Jurkat, Clone E6-1 (cell line): ENCODE measurements around the gene VSIG10L2.

Experiments
- DNase-seq: peaks from one replicate; pipeline ENCODE4 v3.0.0-alpha.2; 2011; ENCODE audit warnings: low read depth, low spot score
- H3K4me3 ChIP-seq: 2 replicates; pipeline ENCODE4 v1.5.1; 2011; ENCODE audit warnings: mild to moderate bottlenecking, low read length, control low read depth, moderate library complexity

VSIG10L2 gene

DNA sequence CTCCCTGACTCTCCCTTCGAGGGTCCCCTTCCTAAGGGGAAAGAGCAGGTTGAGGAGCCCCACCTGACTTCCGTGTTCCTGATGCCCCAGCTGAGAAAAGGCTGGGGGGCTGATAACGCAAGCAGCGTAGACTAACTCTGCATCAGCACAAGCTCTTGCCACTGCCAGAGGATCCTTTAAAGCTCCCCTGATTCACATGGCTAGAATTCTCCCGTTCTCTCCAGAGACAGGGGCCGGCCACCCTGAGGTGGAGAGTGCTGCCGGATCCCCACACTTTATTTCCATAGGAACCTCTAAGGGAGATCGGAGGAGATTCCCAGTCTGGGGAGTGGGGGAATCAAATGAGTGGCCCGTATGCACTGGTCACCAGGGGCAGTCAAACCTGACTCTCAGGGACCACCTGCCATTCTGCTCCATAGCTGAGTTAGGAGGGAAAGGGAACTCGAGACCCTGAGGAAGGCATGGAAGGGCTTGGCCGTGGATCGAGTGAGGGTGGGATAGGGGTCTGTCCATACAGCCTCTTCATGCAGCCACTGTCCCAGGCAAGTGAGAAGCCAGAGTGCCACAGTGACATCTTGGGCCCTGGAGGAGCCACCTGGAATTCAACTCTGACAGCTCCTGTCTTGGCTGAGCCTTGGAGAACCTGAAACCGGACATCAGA is 1.4 kb upstream of the VSIG10L2 start:
- no peak for DNase-seq
- H3K4me3 ChIP-seq, result no peak overlapping the region

DNA sequence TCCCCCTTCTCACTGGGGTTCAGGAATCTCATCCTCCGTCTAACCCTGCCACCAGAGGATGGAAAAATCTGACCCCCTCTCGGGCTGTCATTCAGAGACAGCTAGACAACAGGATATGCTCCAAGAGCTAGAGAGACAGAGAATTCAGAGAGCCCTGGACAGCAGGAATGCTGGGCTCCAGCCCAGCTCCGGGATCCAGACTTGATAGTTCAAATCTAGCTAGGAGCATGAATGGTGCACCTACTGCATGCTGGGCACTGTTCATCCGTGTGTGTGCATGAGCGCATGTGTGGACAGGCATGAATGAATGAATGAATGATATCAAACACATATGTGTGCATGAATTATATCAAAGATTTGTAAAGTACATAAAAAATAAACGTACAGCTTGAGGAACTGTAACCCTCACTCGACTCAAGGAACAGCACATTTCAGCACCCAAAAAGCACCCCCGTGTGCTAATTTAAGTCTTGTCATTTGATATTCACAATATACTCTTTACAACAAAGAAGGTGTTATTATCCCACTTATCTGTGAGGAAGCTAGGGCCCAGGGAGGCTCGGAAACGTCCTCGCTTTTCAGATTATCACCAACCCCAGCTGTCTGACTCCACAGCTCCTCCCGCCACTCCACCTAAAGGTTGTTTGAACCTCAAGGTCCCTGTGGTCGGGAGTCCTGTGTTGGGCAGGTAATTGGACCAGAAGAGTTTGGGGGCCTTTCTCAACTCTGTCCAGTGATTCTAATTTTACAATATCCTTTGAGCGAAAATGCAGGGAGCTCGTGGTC is 640 bp upstream of the VSIG10L2 start:
- DNase-seq, result no peak
- no peak overlapping the region for H3K4me3 ChIP-seq

DNA sequence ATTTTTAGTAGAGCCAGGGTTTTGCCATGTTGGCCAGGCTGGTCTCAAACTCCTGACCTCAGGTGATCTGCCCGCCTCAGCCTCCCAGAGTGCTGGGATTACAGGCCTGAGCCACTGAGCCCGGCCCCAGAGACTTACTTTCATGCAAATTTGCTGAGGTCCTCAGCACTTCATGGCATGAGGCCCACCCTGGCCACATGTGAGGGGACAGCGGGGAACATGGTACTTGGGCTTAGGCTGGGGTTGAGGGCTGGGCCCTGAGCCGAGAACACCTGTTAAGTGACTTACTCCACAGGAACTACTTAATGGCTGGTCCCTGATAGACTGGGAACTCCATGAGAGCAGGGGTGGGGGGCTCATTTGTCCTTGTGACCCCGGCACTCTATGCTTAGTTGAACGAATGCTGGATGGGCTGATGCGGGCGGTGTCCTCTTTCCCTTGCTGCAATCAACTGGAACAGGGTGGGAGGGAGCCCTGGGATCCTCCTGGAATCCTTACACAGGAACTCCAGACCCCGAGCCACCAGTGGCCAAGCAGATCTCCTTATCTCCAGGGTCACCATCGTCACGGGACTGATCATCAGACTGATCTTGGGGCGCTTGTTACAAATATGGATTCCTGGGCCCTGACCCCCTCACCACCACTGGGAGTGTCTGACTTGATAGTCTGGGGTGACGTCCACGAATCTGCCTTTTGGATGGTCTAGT is 1.0 kb downstream of the VSIG10L2 start:
- H3K4me3 ChIP-seq, result no peak overlapping the region
- no peak for DNase-seq

DNA sequence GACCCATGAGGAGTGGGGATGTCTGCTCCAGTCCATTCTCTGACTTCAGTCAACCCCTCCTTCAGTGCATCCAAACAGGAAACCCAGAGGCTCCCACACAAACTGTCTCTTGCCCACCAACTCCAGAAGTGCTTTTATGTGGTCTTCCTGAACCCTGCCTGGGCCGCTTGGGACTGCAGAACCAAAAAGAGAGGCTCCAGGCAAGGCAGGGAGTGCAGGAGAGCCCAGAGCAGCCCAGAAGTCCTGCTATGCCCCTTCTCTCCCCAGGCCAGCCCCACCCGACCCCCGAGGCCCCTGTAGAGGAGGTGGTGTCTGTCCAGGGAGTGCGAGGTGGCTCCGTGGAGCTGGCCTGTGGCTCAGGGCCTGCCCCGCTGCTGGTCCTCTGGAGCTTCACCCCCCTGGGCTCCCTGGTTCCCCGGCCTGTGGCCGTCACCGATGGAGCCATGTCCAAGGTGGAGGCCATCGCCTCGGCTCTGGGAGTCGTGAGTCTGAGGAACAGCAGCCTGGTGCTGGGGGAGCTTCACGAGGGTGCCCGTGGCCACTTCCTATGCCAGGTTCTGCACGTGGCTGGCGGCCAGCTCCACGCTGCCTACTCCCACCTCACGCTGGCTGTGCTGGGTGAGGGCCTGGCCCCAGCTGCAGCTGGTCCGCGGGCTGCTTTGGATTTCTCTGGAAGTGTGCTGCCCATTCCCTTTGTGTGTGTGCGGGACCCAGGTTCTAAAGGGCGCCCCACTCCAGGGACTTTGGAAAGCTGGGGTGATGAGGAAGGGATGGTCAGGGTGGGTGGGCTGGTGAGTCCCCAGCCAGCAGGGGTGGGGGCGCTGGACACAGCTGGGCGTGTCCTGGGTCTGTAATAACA is 1.8 kb downstream of the VSIG10L2 start:
- no peak overlapping the region for H3K4me3 ChIP-seq
- DNase-seq, result peak; percentile 47

DNA sequence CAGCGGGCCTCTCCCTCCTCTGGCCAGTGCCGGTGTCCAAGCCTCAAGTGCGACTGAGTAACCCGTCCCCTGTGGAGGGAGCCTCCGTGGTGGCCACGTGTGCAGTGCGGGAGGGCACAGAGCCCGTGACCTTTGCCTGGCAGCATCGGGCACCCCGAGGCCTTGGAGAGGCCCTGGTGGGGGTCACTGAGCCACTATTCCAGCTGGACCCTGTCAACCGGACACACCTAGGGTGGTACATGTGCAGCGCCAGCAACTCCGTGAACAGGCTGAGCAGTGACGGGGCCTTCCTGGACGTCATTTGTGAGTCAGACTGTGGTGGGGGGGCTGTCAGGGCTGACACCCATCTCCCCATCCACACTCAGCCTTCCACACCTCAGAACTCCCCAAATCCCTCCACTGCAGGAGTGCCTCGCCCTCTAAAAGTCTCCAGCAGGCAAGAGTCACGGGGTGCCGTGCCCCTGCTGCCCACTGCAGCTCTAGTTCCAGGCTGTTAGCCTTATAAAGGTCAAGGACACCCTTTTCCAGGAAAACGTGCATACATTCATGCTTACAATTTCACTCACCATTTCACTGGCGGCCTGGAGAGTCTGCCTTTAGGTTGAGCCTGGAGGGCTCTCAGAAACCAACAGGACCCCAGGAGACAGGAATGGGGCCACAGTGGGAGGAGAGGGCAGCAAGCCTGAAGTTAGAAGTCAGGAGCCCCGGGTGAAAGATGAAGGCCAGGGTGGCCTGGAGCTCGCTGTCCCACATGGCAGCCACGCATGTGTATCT is 2.6 kb downstream of the VSIG10L2 start:
- no peak for DNase-seq

DNA sequence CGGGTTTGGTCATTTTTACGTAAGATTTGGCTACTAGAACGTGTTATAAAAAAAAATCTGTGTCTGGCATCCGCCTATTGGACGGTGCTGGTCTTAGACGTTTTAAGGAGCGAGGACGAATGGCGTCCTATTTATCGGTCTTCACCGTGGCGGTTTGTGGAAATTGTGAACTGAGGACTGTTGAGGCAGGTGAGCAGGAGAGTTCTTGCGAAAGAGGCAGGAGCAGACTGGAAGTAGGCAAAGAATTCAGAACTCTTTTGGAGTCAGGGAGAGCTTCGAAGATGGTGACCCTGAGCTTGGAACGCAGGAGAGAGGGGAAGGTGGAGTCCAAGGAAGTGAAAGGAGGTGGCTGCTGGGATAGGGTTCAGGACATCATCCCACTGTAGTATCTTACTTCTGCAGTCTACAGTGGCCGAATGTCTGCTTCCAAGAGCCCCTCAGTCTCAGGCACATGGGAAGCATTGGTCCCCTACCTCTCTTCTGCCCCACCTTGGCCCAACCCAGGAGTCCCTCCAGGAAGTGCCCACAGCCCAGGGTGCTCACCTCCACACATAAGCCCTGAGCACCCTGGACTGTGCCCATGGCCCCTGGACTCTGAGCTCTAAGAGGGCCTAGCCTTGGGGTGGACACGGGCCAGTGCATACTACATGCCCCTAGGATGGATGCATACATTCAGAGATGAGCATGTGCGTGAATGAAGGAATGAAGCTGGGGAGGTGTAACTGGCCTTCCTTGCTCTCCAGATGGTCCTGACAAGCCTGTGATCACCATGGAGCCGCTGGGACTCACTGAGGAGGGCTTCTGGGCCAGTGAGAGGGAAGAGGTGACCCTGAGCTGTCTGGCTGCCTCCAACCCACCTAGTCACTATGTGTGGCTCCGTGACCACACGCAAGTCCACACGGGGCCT is 3.7 kb downstream of the VSIG10L2 start:
- H3K4me3 ChIP-seq, result no peak overlapping the region
- DNase-seq, result no peak

More for the DNA sequence above, 2.6 kb downstream of the VSIG10L2 start:
- H3K4me3 ChIP-seq, result no peak overlapping the region

DNA sequence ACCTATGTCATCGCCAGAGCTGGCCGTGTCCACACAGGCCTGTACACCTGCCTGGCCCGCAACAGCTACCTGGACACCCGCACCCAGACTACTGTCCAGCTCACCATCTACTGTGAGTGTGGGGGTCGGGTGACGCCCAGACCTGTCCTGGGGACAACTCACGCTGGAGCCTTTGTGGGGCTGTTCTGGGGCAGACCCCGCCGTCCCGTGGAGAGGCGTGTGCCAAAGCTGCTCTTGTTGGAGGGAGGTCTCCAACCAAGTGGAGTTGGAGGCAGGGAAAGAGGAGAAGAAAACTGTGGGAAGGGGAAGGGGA is 4.3 kb downstream of the VSIG10L2 start:
- no peak for DNase-seq
- H3K4me3 ChIP-seq, result no peak overlapping the region

DNA sequence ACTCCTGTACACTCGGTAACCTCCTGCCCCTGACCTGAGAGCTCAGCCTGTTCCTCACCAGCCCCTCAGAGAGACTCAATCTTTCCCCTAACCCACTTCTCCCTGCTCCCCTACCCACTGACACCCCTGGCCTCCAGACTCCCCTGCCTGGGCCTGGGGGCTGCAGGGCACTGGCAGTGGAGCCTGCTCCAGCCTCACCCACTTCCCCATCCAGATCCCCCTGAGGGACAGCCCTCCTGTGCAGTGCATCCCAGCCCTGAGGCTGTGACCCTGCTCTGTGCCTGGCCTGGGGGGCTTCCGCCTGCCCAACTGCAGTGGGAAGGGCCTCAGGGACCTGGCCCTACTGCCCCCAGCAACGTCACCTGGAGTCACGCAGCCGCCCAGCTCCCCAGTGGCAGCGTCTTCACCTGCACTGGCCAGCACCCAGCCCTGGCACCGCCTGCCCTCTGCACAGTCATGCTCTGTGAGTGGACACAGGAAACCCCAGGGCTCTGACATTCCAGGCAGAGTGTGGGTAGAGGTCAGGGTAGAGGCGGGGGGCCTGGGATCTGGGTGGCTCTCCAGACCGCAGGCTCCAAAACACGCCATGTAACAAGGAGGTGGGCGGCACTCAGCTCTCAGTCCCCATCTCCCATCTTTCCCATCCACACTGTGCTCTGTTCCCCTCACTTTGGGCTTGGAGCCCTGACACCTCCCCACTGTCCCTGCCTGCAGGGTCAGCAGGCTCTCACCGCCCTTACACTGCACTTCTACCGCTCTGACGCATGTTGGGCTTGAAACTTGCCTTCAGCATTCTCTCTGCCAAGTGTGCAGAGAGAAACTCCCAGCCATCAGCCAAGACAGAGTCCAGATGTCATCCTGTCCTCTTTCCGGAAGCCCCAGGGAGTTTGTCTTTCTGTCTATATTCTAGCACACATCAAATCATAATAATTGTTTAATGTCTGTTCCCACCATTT is 5.1 kb downstream of the VSIG10L2 start:
- DNase-seq, result no peak

DNA sequence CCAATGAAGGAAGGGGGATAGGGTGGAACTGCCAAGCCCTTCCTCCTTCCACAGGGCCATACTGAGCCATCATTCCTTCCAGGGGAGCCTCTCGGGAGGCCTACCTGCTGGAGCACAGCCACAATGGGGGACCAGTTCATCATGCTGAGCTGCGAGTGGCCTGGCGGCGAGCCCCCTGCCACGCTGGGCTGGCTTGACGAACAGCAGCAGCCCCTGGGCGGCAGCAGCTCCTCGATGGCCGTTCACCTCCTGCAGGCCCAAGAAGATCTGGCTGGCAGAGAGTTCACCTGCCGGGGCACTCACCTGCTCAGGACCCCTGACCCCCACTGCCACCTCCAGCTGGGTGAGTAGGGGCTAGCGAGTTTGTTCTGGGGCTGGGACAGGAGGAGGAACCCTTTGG is 5.9 kb downstream of the VSIG10L2 start:
- no peak for DNase-seq

More for the DNA sequence above, 5.1 kb downstream of the VSIG10L2 start:
- no peak overlapping the region for H3K4me3 ChIP-seq

DNA sequence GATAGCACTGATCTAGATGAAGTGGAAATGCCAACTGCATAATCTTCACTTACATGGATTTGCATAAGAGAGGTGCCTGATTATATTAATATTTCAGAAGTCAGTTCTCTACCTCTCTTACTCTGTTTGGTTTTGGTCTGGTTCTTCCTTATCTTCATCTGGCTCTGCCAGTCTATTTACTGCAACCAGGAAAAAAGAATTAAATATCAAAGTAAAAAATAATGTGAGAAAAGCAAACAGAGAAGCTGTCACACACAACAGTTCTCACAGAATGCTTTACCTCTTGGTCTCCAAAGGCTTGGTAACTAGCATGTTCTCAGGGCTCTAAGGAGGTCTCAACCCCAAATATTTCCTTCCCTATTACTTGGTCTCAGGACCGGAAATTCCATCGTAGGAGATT is 6.7 kb downstream of the VSIG10L2 start:
- DNase-seq, result no peak
- no peak overlapping the region for H3K4me3 ChIP-seq

More for the DNA sequence above, 5.9 kb downstream of the VSIG10L2 start:
- no peak overlapping the region for H3K4me3 ChIP-seq

DNA sequence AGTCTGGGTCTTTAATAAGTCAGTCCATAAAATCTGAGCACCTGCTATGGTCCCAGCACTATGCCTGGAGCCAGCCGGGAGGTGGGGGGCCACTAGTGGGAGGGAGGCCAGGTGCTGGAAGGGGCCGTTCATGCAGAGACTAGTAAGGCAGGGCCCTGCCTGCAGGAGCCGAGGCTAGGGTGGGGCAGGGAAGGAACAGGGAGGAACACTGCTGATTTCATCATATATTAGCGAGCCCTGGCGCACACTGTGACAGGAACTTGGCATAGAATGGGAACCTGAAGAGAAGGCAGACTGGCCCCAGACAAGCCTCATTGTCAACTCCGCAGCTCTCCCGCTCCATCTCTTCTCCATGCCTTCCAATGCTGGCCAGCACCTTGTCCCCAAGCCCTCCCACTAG is 7.1 kb downstream of the VSIG10L2 start:
- H3K4me3 ChIP-seq, result no peak overlapping the region
- DNase-seq, result no peak

DNA sequence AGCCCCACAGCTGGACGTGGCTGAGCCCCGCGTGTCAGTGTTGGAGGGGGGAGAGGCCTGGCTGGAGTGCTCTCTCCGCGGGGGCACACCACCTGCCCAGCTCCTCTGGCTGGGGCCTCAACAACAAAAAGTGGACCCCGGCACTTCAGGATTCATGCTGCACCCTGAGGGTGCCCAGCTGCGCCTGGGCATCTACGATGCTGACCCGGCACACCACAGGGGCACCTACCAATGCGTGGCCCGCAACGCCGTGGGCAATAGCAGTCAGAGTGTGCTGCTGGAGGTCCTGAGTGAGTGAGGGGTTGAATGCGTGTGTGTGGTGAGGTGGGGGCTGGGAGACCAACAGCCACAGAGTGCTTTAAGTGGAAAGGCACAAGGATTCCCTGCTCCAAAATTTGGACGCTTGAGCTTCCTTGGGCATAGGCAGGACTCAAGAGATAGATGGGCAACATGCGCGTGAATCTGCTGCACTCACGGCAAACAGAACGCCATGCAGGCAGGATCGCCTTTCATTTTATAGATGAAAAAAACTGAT is 7.6 kb downstream of the VSIG10L2 start:
- no peak overlapping the region for H3K4me3 ChIP-seq
- no peak for DNase-seq

DNA sequence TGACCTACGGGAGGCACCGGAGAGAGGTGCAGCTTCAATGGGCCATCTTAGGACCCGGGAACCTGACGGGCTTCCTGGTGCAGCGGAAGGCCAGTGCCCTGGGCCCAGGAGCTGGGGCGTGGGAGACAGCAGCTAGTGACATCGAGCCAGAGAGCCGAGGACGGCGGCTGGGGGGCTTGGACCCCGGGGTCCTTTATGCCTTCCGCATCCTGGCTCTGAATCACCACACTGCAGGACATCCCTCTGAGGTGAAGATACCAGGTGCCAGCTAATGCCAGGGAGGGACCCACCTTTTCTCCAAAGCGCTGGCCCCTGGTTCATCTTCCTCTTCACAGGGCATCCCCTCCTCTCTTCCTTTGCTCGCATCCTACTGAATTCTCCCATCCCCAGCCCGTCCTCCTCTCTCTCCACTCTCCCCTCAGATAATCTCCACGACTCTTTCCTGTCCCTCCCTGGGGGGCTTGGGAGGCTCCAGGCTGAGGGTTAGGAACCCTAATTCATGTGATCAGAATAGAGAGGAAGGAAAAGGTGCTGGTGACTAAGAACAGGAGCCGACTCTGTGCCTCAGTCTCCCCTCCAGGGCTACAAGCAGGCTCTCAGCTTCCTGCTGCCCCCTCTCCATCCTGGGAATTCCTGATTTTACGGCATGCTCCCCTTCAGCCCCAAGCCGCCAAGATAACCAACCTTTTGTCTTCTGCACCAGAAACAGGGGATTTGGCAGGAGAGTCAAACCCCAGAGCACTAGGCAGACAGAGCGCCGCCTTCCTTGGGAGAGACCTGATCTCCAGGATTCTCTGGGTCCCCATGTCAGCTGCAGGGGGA is 8.5 kb downstream of the VSIG10L2 start:
- no peak overlapping the region for H3K4me3 ChIP-seq
- no peak for DNase-seq

DNA sequence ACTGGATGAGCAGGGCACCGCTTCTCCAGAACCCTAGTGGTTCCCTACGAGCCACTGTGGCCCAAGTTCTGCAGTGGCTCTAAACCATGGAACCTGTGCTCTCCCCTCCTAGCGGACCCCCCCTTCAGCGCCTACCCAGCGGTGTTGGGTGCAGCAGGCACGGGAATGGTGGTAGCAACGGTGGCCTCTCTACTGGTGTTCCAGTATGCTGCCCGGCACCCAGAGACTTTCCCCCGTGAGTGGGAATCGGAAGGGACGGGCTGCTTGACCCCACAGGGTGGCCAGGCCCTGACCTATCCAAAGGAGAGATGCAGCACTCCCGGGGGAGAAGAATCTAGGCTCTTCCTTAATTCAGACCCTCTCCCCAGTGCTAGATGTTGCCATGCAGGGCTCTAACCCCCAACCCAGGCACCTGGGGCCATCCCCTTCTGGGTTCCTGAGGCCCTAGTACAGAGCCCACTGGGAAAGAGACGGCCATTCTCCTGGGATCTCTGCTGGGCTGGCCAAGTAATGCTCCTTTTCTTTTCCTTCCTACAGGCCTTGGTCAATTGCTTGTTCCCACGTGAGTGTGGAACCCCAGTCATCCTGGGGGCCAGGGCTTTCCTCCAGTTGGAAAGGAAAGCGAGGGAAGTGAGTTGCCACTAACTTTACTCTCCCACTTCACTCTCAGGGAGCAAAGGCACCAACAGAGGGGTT is 9.2 kb downstream of the VSIG10L2 start:
- no peak for DNase-seq
- no peak overlapping the region for H3K4me3 ChIP-seq

DNA sequence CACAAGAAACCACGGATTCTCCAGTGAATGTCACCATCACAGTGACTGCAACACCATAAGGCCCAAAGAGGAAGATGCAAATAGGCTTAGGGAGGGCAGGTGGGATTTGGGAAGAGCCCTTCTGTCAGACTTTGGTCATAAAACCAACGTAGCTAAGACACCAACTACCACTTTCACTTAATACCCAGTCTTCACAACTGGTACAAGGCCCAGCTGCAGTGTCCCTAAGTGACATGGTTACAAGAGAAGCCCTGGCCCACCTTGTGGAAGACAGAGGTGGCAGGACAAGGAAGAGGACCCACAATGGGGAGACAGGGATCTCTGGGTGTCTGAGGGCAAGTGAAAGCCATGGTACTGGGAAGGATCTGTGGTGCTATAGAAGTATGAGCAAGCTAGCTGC is 10.0 kb downstream of the VSIG10L2 start:
- no peak overlapping the region for H3K4me3 ChIP-seq
- no peak for DNase-seq
